T-helper 2 cell treated with Interferon-gamma antibody and Interleukin-4, amounts not matched to agents 100 ng/mL and 5 ng/mL, for 36 hours (primary cell): ENCODE data around the gene YWHAG. TPM values are rescaled to one million over a fixed set of nuclear protein-coding genes. Genes with fewer than 3 reads are reported as not detected.

Experiments used
- intact Hi-C: fragments of 100-400 bp; cut with micrococcal nuclease; formaldehyde crosslinking; loops from one replicate; pipeline ENCODE4 v1.15.1; 2023
- total RNA-seq: library from RNA; stranded (reverse); gene quantifications from 2 replicates; pipeline ENCODE4 v1.2.3, GENCODE V29; 2022

Gene YWHAG
- total RNA-seq, 1 donor from 2014 or later = 104 TPM

DNA sequence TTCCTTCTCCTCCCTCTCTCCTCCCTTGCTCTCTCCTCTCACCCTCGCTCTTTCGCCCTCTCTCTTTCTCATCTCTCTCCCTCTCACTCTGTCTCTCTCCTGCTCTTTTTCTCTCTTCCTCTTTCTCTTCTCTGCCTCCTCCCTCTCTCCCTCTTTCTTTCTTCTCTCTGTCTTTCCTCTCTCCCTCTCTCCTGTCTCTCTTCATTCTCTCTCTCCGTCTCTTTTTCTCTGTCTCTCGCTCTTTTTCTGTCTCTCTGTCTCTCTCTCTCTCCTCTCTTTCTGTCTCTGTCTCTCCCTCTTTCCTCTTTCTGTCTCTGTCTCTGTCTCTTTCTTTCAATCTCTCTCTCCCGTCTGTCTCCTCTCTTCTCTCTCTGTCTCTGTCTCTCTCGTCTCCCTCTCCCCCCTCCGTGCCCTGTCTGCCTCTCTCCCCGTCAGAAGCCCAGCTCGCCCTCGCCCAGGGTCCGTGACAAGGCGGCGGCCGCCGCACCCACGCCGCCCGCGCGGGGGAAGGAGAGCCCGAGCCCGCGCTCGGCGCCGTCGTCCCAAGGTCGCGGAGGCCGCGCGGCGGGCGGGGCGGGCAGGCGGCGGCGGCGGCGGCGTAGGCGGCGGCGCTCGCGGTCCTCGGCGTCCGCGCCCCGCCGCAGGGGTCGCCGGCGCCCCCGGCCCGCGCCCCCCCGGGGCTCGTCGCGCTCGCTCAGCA lies 77.6 kb downstream of the YWHAG start:
- intact Hi-C loops = no loop called here

DNA sequence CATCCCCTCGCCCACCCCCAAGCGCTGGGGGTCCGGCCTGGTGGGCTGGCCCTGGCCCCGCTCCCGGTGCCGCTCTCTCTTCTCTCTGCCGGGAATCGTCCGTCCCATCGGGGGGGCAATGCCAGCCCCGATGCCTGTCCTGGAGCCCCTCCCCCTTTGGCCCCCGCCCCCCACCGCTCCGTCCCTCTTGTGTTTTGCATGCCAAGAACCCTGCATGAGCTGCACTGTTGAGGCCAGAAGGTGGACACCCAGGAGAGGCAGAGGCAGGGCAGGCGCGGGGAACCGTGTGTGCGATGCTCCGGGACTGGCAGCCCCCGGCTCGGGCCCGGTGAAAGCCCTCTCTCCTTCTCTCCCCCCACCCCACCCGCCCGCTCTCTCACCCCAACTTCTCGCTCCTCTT lies 78.4 kb downstream of the YWHAG start:
- intact Hi-C loops = no loop called here

DNA sequence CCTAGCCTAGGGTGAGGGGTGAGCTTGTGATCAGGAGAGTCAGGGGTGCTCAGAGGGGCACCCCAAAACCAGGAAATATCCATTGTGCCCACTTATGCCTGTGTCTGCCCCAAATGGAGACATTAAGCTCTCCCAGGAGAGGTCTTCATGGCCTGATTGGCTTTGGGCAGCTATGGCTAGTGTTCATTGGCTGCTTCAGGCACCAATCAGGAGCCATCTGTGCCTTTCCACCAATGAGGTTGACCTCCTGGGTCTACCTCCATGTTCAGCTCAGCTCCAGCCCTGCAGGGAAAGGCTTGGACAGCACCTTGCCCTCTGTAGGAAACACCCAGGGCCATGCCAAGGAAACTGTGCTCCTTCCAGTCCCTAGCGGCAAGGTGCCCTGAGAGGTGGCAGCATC lies 80.3 kb downstream of the YWHAG start:
- intact Hi-C loops = no loop called here

Other genes with a start within 250 kb of the YWHAG start
- gene SRRM3, start 157.1 kb downstream of the YWHAG start, total RNA-seq = not detected in 2 replicates
- 57.9 and 59.2 TPM in 2 replicates for gene HSPB1, start 56.3 kb downstream of the YWHAG start, total RNA-seq
- gene SSC4D, start 50.7 kb upstream of the YWHAG start, total RNA-seq = 0.48 and 0.50 TPM in 2 replicates
- 3.3 and 4.5 TPM in 2 replicates for gene ZP3, start 66.0 kb upstream of the YWHAG start, total RNA-seq
- 29.2 and 29.6 TPM in 2 replicates for gene DTX2, start 102.7 kb upstream of the YWHAG start, total RNA-seq
- gene UPK3B, start 151.6 kb upstream of the YWHAG start, total RNA-seq = 1.1 and 1.2 TPM in 2 replicates
- 0.25 and 0.59 TPM in 2 replicates for gene SPDYE16, start 184.3 kb upstream of the YWHAG start, total RNA-seq